Astrocyte (in vitro differentiated cells and primary cell): Measurements from ENCODE around the gene CBLN4. TPM values are rescaled to one million over a fixed set of nuclear protein-coding genes. Genes with fewer than 3 reads are reported as not detected.

Experiments
- DNase-seq: peaks from one replicate; pipeline ENCODE4 v3.0.0-alpha.2; 2010; ENCODE audit warnings: low read depth
- FAIRE-seq: peaks from 2 replicates; lab custom pipeline; 2011; peaks lifted over from hg19 to GRCh38; lab: Jason Lieb, UNC
- H2AFZ ChIP-seq: 2 replicates; pipeline ENCODE4 v1.6.0; 2012; ENCODE audit warnings: low read depth, low read length, inconsistent platforms
- H3K27ac ChIP-seq: 2 replicates; pipeline ENCODE4 v1.5.1; 2011; ENCODE audit warnings: low read depth, low read length, inconsistent platforms
- H3K27me3 ChIP-seq: 2 replicates; pipeline ENCODE4 v1.6.0; 2011; ENCODE audit warnings: low read length, inconsistent platforms; ENCODE audit not compliant: insufficient read depth
- H3K36me3 ChIP-seq: 2 replicates; pipeline ENCODE4 v1.5.1; 2011; ENCODE audit warnings: low read length, inconsistent platforms; ENCODE audit not compliant: insufficient read depth
- H3K4me1 ChIP-seq: 2 replicates; pipeline ENCODE4 v1.5.1; 2011; ENCODE audit warnings: low read length, inconsistent platforms; ENCODE audit not compliant: insufficient read depth
- H3K4me2 ChIP-seq: 2 replicates; pipeline ENCODE4 v1.6.0; 2012; ENCODE audit warnings: low read length, inconsistent platforms
- H3K4me3 ChIP-seq: 2 replicates; pipeline ENCODE4 v1.5.1; 2011; ENCODE audit warnings: low read depth, mild to moderate bottlenecking, low read length, inconsistent platforms; ENCODE audit not compliant: insufficient read depth
- H3K79me2 ChIP-seq: 2 replicates; pipeline ENCODE4 v1.6.0; 2012; ENCODE audit warnings: mild to moderate bottlenecking, low read length, inconsistent platforms; ENCODE audit not compliant: insufficient read depth
- H3K9ac ChIP-seq: 2 replicates; pipeline ENCODE4 v1.6.0; 2012; ENCODE audit warnings: mild to moderate bottlenecking, low read length, inconsistent platforms
- H3K9me3 ChIP-seq: 2 replicates; pipeline ENCODE4 v1.5.1; 2012; ENCODE audit warnings: low read depth, mild to moderate bottlenecking, low read length, inconsistent platforms; ENCODE audit not compliant: insufficient read depth
- H4K20me1 ChIP-seq: 2 replicates; pipeline ENCODE4 v1.6.0; 2012; ENCODE audit warnings: low read length, inconsistent platforms; ENCODE audit not compliant: insufficient read depth
- H3K27ac Mint-ChIP-seq: one replicate; pipeline ENCODE4 v1.8.0; 2021; ENCODE audit warnings: mild to moderate bottlenecking, mixed read lengths; ENCODE audit not compliant: unreplicated experiment
- H3K27me3 Mint-ChIP-seq: one replicate; pipeline ENCODE4 v1.8.0; 2021; ENCODE audit warnings: low read depth, mixed read lengths; ENCODE audit not compliant: unreplicated experiment
- H3K36me3 Mint-ChIP-seq: one replicate; pipeline ENCODE4 v1.8.0; 2021; ENCODE audit warnings: low read depth, mixed read lengths; ENCODE audit not compliant: unreplicated experiment
- H3K4me1 Mint-ChIP-seq: one replicate; pipeline ENCODE4 v1.8.0; 2021; ENCODE audit warnings: low read depth, mixed read lengths; ENCODE audit not compliant: unreplicated experiment
- H3K4me3 Mint-ChIP-seq: one replicate; pipeline ENCODE4 v1.8.0; 2021; ENCODE audit warnings: mild to moderate bottlenecking, moderate library complexity, mixed read lengths; ENCODE audit not compliant: unreplicated experiment
- H3K9me3 Mint-ChIP-seq: one replicate; pipeline ENCODE4 v1.8.0; 2021; ENCODE audit warnings: mild to moderate bottlenecking, mixed read lengths; ENCODE audit not compliant: unreplicated experiment
- CTCF ChIP-seq: IDR thresholded peaks from 2 replicates; pipeline ENCODE4 v1.5.1; 2011; ENCODE audit warnings: low read depth, mild to moderate bottlenecking, inconsistent platforms, low read length, moderate library complexity; ENCODE audit not compliant: insufficient read depth
- EZH2 ChIP-seq: IDR thresholded peaks from 2 replicates; pipeline ENCODE4 v1.6.1; 2012; ENCODE audit warnings: mild to moderate bottlenecking, low read length, inconsistent platforms; ENCODE audit not compliant: insufficient read depth
- total RNA-seq: library from RNA; stranded (reverse); gene quantifications from 2 replicates; pipeline ENCODE4 v1.2.1, GENCODE V29; 2021

The CBLN4 gene
- total RNA-seq, 1 donor from 2014 or later = not detected

- DNase-seq (no peak), FAIRE-seq (no peak)
- Histone ChIP-seq H3K27ac (no peak overlapping the region), H2AFZ (no peak overlapping the region), H3K27me3 (no peaks in the 10 kb centered on the region), H3K9me3 (no peaks in the 10 kb centered on the region), H3K4me1 (no peaks in the 10 kb centered on the region), H3K36me3 (no peaks in the 10 kb centered on the region), H3K79me2 (no peaks in the 10 kb centered on the region), H3K4me3 (no peak overlapping the region), H4K20me1 (no peaks in the 10 kb centered on the region), H3K9ac (no peak overlapping the region), H3K4me2 (no peak overlapping the region)
- TF ChIP-seq CTCF = no peak
- TF ChIP-seq EZH2 = no peak
- H3K9me3 Mint-ChIP-seq = peaks cover 4% of the 10 kb centered on the region
- no peaks in the 10 kb centered on the region for H3K4me1 Mint-ChIP-seq
- no peak overlapping the region for H3K27ac Mint-ChIP-seq
- no peaks in the 10 kb centered on the region for H3K36me3 Mint-ChIP-seq
- no peak overlapping the region for H3K4me3 Mint-ChIP-seq
- H3K27me3 Mint-ChIP-seq = no peaks in the 10 kb centered on the region
Observed at GRCh38 chr20:55964790-55965189, 40.5 kb downstream of the CBLN4 start.

GRCh38 chr20:55961376-55962330 lies 43.7 kb downstream of the CBLN4 start:
- Mint-ChIP-seq H3K4me3 (no peak overlapping the region), H3K9me3 (no peaks in the 10 kb centered on the region), H3K27ac (no peak overlapping the region), H3K36me3 (no peaks in the 10 kb centered on the region), H3K27me3 (no peaks in the 10 kb centered on the region), H3K4me1 (no peaks in the 10 kb centered on the region)
- no peak for TF ChIP-seq EZH2
- TF ChIP-seq CTCF = no peak
- Histone ChIP-seq H3K9ac (no peak overlapping the region), H3K27ac (no peak overlapping the region), H3K27me3 (no peaks in the 10 kb centered on the region), H4K20me1 (no peaks in the 10 kb centered on the region), H3K9me3 (no peaks in the 10 kb centered on the region), H2AFZ (no peak overlapping the region), H3K36me3 (no peaks in the 10 kb centered on the region), H3K79me2 (no peaks in the 10 kb centered on the region), H3K4me3 (no peak overlapping the region), H3K4me1 (no peaks in the 10 kb centered on the region), H3K4me2 (no peak overlapping the region)
- DNase-seq = no peak
- no peak for FAIRE-seq

- peaks cover 2% of the 10 kb centered on the region for H3K9me3 Mint-ChIP-seq
Observed at GRCh38 chr20:55953201-55953600, 52.1 kb downstream of the CBLN4 start.

More at GRCh38 chr20:55953201-55953600, 52.1 kb downstream of the CBLN4 start:
- TF ChIP-seq EZH2 = no peak
- no peak for TF ChIP-seq CTCF
- Mint-ChIP-seq H3K4me3 (no peak overlapping the region), H3K36me3 (no peaks in the 10 kb centered on the region), H3K27ac (no peak overlapping the region), H3K4me1 (no peaks in the 10 kb centered on the region), H3K27me3 (no peaks in the 10 kb centered on the region)
- no peak overlapping the region for H3K4me3 ChIP-seq
- H3K27me3 ChIP-seq = no peaks in the 10 kb centered on the region
- H3K9ac ChIP-seq = no peak overlapping the region
- no peaks in the 10 kb centered on the region for H3K4me1 ChIP-seq
- H3K4me2 ChIP-seq = no peak overlapping the region
- H2AFZ ChIP-seq = no peak overlapping the region
- H3K9me3 ChIP-seq = peaks cover 4% of the 10 kb centered on the region
- no peaks in the 10 kb centered on the region for H3K36me3 ChIP-seq
- no peaks in the 10 kb centered on the region for H3K79me2 ChIP-seq
- no peak for DNase-seq
- no peak for FAIRE-seq
- H4K20me1 ChIP-seq = no peaks in the 10 kb centered on the region
- no peak overlapping the region for H3K27ac ChIP-seq
